ENCODE results near the gene CAMK2N1.
"Not testable (repeated sequence)": the region's sequence is repeated elsewhere in the genome, so short reads cannot be mapped to it uniquely, and the experiment has no call there.

Gene CAMK2N1

GRCh38 chr1:20496725-20497383 is 10.8 kb upstream of the CAMK2N1 start:
- DNase-seq, result not testable (repeated sequence)

GRCh38 chr1:20496241-20496661 is 10.2 kb upstream of the CAMK2N1 start:
- DNase-seq, result no peak

GRCh38 chr1:20495661-20496060 is 9.7 kb upstream of the CAMK2N1 start:
- no peak for DNase-seq

- DNase-seq, result no peak
These were observed 8.8 kb upstream of the CAMK2N1 start for GRCh38 chr1:20494609-20495311.

- peak; percentile 84 to 91 for DNase-seq
These were observed 8.0 kb upstream of the CAMK2N1 start for GRCh38 chr1:20493839-20494608.

- peak in 1 of 2 donors; percentile 16 for DNase-seq
These were observed 7.3 kb upstream of the CAMK2N1 start for GRCh38 chr1:20493309-20493708.

GRCh38 chr1:20492751-20493150 is 6.7 kb upstream of the CAMK2N1 start:
- DNase-seq, result no peak

- DNase-seq, result no peak
These were observed 5.9 kb upstream of the CAMK2N1 start for GRCh38 chr1:20491866-20492265.

GRCh38 chr1:20491178-20491577 is 5.2 kb upstream of the CAMK2N1 start:
- no peak for DNase-seq

- DNase-seq, result no peak
These were observed 1.2 kb upstream of the CAMK2N1 start for GRCh38 chr1:20487236-20487590.

GRCh38 chr1:20486457-20487235 is 636 bp upstream of the CAMK2N1 start:
- DNase-seq, result no peak

GRCh38 chr1:20484519-20485462 is 1.2 kb downstream of the CAMK2N1 start:
- DNase-seq, result no peak

- DNase-seq, result no peak
These were observed 2.0 kb downstream of the CAMK2N1 start for GRCh38 chr1:20483833-20484518.

GRCh38 chr1:20483098-20483832 is 2.7 kb downstream of the CAMK2N1 start:
- no peak for DNase-seq

- no peak for DNase-seq
These were observed 4.1 kb downstream of the CAMK2N1 start for GRCh38 chr1:20481643-20482498.

GRCh38 chr1:20480951-20481617 is 4.9 kb downstream of the CAMK2N1 start:
- DNase-seq, result no peak

GRCh38 chr1:20480243-20480944 is 5.6 kb downstream of the CAMK2N1 start:
- no peak for DNase-seq

GRCh38 chr1:20479840-20480239 is 6.2 kb downstream of the CAMK2N1 start:
- no peak for DNase-seq

Data from inflammatory macrophage (primary cell).